ENCODE results near the gene GSDMA.

Gene GSDMA, protein sequence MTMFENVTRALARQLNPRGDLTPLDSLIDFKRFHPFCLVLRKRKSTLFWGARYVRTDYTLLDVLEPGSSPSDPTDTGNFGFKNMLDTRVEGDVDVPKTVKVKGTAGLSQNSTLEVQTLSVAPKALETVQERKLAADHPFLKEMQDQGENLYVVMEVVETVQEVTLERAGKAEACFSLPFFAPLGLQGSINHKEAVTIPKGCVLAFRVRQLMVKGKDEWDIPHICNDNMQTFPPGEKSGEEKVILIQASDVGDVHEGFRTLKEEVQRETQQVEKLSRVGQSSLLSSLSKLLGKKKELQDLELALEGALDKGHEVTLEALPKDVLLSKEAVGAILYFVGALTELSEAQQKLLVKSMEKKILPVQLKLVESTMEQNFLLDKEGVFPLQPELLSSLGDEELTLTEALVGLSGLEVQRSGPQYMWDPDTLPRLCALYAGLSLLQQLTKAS

DNA sequence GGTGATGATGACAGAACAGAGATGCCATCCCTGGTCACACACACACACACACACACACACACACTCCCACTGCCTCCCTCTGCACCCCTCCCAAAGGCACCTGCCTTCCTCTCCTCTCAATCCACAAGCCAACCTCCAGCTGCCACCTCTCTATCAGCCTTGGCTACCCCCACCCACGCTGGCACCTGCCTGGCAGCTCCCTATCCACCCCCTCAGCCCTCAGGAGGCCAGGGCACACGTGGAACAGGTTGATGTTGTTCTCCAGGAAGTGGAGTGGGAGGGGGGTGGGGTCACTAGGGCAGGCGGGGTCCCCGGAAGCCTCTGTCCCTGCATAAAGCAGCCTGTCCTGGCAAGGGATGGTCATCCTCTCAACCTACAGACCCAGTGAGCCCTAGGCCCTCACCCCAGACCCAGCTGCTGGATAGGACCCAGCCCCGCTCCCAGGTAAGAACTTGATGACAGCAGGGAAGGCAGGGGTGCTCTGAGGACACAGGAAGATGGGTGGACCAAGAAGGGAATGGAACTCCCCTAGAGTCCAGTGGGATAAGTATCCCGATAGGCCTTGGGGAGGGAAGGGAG, at the start of gene GSDMA:
Gene GSDMA (plus strand): TSS at position 363 of the 579 bp plus-strand sequence. CDS start 2,684 bp downstream, outside the sequence.
- no peak for TF ChIP-seq CTCF (IDR thresholded peaks at IDR 0.05; ENCODE audit: extremely low read depth, insufficient read depth, missing control alignments)
- DNase-seq (ENCODE audit: low spot score): no peak
- in situ Hi-C loops (cut with MboI; ENCODE audit: low pct_unique_long_range_greater_than_20kb, low sequenced_read_pairs, unreplicated experiment): no loop called here

DNA sequence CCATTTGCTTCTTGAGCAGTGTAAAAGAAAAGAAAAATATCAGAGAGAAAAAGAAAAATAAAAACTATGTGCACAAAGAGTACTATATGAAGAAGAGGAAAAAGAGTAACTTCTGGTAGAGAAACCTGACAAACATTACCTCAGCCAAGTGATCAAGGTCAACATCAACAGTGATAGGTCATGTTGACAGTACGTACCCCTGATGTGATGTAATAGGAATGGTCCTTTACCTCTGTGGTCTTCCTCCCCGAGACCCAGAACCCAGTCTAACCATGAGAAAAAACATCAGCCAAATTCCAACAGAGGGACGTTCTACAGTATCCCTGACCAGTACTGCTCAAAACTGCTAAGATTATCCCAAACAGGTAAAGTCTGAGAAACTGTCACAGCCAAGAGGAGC, 48.8 kb upstream of the GSDMA start:
- TF ChIP-seq CTCF (IDR thresholded peaks at IDR 0.05; ENCODE audit: extremely low read depth, insufficient read depth, missing control alignments): no peak
- DNase-seq (ENCODE audit: low spot score): no peak
- in situ Hi-C loops (cut with MboI; ENCODE audit: low pct_unique_long_range_greater_than_20kb, low sequenced_read_pairs, unreplicated experiment): no loop called here

DNA sequence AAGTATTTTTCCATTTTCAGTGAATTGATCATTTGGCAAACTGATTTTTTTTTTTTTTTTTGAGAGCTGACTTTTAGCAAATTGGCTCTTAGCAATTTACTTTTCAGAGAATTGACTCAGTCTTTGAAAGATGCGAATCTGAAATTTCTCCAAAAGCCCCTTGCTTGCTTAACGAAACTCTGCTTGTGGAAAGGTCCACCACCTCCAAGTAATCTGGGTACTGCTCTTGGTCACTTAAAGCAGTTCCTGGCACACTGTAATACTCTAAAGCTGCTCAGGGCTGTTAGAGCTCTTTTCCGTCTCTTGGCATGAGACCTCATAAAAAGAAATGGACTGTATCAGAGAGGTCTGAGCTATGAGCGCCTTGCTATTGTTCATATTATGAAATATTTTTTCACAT, 47.2 kb upstream of the GSDMA start:
- in situ Hi-C loops (cut with MboI; ENCODE audit: low pct_unique_long_range_greater_than_20kb, low sequenced_read_pairs, unreplicated experiment): no loop called here
- TF ChIP-seq CTCF (IDR thresholded peaks at IDR 0.05; ENCODE audit: extremely low read depth, insufficient read depth, missing control alignments): no peak
- DNase-seq (ENCODE audit: low spot score): peak; percentile 50

- no peak for DNase-seq (ENCODE audit: low spot score)
- no peak for TF ChIP-seq CTCF (IDR thresholded peaks at IDR 0.05; ENCODE audit: extremely low read depth, insufficient read depth, missing control alignments)
- in situ Hi-C loops (cut with MboI; ENCODE audit: low pct_unique_long_range_greater_than_20kb, low sequenced_read_pairs, unreplicated experiment): no loop called here
These were observed 45.9 kb upstream of the GSDMA start for GRCh38 chr17:39916918-39917317.

DNA sequence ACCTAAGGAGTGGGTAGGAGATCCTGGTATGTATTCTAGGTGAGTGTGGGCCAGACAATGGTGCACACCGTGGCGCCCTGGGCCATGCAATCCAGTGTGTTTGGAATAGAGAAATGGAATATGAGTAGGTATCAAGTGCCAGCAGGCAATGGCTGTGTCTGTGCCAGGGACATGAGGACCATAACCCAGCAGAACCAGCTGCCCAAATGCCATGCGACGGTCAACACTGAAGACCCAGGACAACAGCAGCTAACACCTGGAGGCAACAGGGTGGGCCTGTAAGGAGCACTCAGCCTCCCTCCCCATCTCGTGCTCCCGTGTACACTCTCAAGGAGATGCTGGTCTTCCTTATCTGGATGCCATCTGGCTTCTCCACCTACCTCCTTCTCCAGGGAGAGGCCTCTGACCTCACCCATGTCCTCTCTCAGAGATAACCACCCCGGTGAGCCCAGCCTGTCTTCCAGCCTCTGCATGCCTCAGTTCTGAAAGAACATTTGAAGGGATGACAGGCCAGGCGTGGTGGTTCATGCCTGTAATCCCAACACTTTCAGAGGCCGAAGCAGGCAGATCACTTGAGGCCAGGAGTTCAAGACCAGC, 43.6 kb upstream of the GSDMA start:
- in situ Hi-C loops (cut with MboI; ENCODE audit: low pct_unique_long_range_greater_than_20kb, low sequenced_read_pairs, unreplicated experiment): no loop called here
- no peak for TF ChIP-seq CTCF (IDR thresholded peaks at IDR 0.05; ENCODE audit: extremely low read depth, insufficient read depth, missing control alignments)
- DNase-seq (ENCODE audit: low spot score): no peak

- peak; percentile 58 for DNase-seq (ENCODE audit: low spot score)
- TF ChIP-seq CTCF (IDR thresholded peaks at IDR 0.05; ENCODE audit: extremely low read depth, insufficient read depth, missing control alignments): no peak
- in situ Hi-C loops (cut with MboI; ENCODE audit: low pct_unique_long_range_greater_than_20kb, low sequenced_read_pairs, unreplicated experiment): no loop called here
These were observed 42.3 kb upstream of the GSDMA start for GRCh38 chr17:39920218-39921210.
